Subcutaneous adipose tissue (tissue), 4 donors: Measurements from ENCODE around the gene WNK1. TPM values are rescaled to one million over a fixed set of nuclear protein-coding genes. Genes with fewer than 3 reads are reported as not detected.

ENCODE experiments used
- CTCF ChIP-seq: fragments of 450-650 bp; IDR thresholded peaks from one replicate; pipeline ENCODE4 v1.5.1; 2016; ENCODE audit warnings: low read depth, mild to moderate bottlenecking, control low read depth, antibody characterized with exemption, moderate library complexity
- total RNA-seq, 4 donors: library from RNA; depleted of rRNA; stranded (reverse); fragments of >200 nt; gene quantifications; one replicate each; pipeline ENCODE4 v1.1.0, GENCODE V29; 2016

WNK1 gene
- total RNA-seq, 4 donors from 2014 or later: 208 to 631 (median 301) TPM

GRCh38 chr12:790608-791007 lies 38.2 kb downstream of the WNK1 start:
- TF ChIP-seq CTCF: no peak

GRCh38 chr12:793037-793436 lies 40.7 kb downstream of the WNK1 start:
- TF ChIP-seq CTCF: no peak

GRCh38 chr12:793711-794110 lies 41.3 kb downstream of the WNK1 start:
- TF ChIP-seq CTCF: no peak

GRCh38 chr12:795305-795704 lies 42.9 kb downstream of the WNK1 start:
- no peak for TF ChIP-seq CTCF

- TF ChIP-seq CTCF: no peak
Observed at GRCh38 chr12:800401-800800, 48.0 kb downstream of the WNK1 start.

- TF ChIP-seq CTCF: no peak
Observed at GRCh38 chr12:802242-803120, 50.1 kb downstream of the WNK1 start.

- TF ChIP-seq CTCF: no peak
Observed at GRCh38 chr12:805022-805632, 52.7 kb downstream of the WNK1 start.
